NCI-H226 (cell line): ENCODE data around the gene FAM227B.

Source experiments
- DNase-seq: peaks from one replicate; pipeline ENCODE4 v3.0.0-alpha.2; 2015

Gene FAM227B

DNA sequence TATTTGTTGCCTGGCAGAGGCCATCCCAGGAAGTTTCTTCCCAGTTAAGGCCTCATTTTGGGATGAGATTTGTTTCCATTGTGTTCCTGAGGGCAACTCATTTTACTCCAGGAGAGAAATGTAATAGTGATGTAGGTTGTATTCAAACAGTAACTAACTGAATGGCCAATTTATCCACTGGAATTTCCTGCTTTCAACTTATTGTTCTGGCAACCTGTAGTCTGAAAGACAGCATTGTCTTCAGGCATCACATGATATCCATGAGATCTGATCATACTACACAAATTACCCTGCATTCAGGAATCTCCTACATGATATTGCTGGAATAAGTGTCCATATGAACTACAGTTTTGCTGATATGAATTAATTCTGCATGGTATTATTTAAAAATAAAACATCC is 277.1 kb downstream of the FAM227B start:
- DNase-seq: no peak

DNA sequence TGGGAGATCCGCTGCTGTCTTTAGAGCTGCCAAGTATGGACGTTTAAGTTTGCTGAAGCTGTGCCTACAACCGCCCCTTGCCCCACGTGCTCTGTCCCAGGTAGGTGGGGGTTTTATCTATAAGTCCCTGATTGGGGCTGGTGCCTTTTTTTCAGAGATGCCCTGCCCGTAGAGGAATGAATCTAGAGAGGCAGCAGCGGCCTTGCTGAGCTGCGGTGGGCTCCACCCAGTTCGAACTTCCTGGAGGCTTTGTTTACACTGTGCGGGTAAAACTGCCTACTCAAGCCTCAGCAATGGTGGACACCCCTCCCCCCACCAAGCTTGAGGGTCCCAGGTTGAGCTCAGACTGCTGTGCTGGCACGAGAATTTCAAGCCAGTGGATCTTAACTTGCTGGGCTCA is 281.0 kb downstream of the FAM227B start:
- DNase-seq: no peak

DNA sequence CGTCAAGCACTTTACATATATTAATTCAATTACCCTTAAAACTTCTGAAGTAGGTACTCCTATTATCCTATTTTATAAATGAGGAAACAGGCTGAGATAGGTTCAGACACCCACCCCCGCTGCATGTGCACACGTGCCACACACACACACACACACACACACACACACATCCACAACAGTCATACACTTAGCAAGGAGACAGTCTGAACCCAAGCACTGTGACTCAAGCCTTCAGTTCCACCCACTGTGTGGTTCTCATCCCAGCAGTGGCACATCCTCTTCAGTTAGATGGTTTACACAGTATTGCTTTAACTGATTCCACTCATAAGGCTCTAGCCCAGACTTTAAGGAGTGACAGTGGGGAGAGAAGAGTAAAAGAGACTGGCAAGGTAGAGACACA is 288.7 kb downstream of the FAM227B start:
- DNase-seq: no peak

DNA sequence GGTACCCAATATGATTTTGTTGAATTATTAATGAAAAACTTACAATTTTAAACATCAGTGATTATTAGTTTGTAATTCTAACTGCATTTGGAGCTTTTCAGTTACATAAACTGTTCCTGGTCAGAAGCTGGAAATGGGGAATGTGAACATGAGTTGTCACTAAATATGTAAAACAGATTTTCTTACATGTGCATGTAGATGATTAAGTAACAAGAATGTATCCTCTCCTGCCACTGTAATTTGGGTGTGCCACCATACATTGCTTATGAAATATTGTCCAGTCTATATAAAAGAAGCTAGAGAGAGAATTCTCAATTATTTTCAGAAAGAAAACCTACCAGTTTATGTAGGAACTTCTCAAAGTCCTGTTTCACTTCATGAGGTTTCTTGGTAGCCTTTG is 289.2 kb downstream of the FAM227B start:
- DNase-seq: no peak

DNA sequence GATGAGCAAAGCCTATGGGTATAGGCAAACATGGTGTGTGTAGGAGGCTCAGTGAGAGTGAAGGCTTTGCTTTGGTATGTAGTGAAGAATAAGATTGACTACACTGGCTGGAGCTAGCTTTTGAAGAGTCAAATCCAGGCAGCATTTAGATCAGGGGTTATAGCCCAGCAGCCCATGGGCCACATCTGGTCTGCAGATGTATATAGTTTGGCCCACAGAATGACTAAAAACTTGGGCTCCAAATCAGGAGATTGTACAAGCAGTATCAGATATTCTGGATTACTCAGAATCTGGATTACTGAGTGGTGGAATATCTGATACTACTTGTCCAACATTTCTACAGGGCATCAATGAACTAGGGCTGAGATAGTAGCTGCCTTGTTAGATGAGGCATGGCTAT is 290.5 kb downstream of the FAM227B start:
- no peak for DNase-seq

DNA sequence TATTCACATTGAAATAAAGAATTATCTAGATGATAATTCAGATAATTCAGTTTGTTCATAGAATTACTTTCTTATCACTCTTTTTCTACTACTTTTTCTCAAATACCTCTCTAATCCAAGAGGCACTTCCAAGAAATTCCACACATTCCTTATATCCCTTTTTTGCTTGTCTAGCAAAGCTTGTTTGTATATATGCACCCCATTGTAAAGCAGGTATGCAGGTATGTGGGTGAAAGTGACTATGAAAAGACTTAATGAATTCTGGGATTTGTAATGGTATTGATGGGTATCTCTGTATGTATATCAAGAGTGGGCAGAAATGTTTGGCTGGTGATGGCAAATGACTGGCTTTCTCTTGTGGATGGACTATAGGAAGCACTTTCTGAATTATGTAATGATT is 291.7 kb downstream of the FAM227B start:
- DNase-seq: no peak

DNA sequence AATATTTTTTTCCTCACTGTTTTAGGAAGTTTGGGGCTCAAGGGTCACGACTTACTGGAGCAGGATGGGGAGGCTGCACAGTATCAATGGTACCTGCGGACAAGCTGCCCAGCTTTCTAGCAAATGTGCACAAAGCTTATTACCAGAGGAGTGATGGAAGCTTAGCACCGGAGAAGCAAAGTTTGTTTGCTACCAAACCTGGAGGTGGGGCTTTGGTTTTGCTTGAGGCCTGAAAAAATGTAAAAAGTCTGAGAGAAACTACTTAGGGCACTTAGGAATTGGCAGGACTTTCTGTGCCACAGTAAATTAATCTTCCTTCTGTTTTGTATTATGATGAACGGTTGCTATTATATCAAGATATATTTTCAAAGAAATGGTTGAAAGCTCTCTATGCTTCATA is 292.7 kb downstream of the FAM227B start:
- no peak for DNase-seq

DNA sequence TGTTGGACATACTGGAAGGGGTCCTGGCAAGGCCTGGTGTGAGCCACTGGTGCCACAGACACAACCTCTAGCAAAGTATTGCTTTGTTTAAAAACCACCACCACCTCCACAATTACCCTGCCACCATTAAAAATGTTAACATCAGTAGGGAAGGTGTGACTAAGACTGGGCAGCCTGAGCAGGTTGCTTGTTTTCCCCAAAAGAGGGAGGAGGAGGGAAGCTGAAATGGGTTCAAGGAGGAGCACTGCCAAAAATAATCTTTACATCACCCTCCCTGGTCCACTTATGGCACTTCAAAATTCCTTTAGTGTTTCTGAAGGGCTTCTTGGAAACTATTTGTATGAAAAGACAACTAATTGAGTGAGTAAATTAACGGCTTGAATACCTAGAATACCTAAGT is 297.4 kb downstream of the FAM227B start:
- DNase-seq: no peak

DNA sequence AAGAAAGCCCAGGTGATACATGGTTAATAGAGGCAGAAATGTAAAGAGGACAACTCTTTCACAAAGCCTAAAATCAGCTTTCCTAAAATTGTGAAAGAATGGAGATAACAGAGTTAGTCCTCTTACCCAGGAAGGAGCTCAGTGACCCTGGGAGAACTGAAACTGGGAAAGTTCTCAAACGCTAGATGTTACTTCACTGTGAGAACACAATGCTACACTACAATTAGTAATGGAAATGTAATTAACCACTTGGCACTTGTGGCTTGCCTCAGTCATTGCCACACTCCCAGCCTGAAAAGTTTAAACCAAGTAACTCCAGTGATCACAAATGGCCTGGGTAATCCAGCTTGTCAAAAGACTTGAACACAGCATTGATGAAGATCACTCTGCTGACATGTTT is 300.3 kb downstream of the FAM227B start:
- no peak for DNase-seq

DNA sequence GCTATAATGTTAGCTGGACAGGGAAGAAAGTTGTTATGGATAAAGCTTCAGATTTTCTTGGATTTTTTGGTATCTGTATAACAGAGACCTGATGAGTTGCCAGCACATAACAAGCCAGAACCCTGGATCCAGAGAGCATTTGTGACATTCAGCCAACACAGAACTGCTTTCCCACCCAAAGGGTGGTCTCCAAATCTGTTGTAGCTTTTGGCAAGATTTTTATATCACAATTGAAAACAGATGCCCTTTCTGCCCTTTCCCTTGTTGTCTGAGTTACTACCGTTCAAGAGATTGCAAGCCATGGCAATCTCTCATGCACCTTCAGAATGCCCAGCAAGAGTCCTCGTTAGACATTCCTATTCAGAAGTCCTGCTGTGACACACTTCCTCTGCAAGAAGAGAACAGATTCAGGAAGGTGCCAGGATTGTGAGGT is 305.2 kb downstream of the FAM227B start:
- no peak for DNase-seq

DNA sequence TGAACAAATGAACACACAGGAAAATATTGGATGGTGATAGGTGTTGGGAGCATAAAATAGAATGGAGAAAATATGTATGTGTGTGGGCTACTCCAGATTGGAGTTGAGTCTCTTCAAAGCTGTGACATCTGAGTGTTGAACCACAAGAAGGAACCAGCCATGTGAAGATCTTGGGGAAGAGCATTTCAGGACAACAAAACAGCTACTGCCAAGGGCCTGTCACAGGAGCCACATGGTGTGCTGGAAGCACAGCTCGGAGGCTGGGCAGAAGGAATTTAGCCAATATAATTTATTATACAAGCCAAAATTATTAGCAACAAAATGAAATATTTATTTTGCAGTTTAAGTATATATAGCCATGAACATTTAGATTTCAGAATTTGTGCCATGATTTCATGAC is 305.9 kb downstream of the FAM227B start:
- no peak for DNase-seq

DNA sequence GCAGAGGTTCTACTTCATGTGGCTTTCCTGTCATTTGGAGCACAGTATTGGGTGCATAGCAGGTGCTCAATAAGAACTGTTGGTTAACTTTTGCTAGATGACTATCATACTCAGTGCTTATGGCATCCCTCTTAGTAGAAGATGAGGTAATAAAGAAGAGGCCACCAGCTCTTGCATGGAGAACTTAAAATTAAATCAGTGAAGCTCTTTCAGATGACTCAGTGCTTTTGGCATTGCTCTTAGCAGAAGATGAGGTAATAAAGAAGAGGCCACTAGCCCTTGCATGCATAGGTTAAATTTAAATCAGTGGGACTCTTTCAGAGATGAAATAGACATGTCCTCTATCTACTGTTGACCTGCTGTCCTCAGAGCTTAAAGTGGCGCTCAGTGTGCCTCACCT is 307.0 kb downstream of the FAM227B start:
- peak; percentile 70 for DNase-seq

DNA sequence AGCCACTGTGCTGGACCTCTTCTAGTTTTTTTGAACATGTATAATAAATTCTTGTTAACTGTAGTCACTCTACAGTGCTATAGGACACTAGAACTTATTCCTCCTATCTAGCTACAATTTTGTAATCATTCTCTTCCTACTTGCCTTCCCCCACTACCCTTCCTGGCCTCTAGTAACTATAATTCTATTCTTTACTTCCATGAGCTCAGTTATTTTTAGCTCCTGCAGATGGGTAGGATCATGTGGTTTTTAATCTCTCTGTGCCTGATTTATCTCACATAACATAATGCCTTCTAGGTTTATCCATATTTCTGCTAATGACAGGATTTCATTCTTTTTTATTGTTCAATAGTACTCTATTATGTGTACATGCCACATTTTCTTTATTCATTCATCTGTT is 310.7 kb downstream of the FAM227B start:
- DNase-seq: no peak

DNA sequence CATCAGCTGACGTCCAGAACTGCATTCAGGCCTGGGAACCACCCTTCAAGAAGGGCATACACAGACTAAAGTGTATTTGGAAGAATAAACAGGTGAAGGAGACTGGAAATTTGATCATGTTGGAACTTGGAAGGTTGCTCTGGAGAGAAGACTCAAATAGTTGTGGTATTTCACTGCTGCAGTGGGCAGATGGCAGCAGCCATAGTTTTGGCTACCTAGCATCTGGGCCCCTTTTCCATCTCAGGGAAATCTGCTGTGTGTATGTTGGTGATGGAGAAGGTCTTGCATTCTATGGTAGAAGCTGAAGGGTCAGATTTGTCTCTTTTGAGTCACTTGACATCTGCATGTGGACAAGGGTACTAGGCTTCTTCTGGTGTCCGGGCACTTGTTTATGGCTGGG is 311.9 kb downstream of the FAM227B start:
- DNase-seq: no peak

DNA sequence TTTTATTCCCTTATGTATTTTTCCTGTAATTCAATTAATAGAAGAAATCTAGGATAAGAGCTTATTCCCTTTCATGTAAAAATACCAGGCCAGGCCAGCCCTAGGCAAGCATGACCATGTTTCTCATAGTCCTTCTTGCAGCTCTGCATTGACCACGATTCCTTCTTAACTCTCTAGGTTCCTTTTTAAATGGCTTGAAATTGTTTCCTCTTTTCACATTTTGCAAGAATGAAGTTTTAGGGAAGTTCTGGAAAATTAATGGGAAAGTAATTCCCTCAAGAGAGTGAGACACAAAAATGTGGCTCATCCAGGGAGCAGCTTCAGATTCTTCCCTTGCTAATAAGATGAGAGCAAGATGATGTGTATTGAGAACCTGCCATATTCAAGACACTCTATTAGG is 314.1 kb downstream of the FAM227B start:
- no peak for DNase-seq

DNA sequence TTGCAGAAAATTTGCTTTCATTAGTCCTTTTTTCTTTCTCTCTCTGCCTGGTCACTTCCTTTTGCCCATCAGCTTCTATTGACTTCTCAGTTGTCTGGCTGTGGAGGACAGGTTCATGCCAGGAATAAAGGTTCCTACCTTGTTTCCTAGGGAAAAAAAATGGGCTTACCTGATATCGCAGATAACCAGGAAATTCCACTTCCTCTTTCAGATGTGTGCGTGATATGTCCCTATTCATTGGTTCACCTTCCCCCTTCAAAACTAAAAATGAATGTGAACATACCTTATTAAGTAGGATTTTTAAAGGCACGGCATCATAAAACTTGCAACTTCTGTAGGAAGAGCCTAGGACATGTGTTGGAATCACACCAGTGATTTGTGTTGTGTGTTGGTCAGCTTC is 317.6 kb downstream of the FAM227B start:
- no peak for DNase-seq

DNA sequence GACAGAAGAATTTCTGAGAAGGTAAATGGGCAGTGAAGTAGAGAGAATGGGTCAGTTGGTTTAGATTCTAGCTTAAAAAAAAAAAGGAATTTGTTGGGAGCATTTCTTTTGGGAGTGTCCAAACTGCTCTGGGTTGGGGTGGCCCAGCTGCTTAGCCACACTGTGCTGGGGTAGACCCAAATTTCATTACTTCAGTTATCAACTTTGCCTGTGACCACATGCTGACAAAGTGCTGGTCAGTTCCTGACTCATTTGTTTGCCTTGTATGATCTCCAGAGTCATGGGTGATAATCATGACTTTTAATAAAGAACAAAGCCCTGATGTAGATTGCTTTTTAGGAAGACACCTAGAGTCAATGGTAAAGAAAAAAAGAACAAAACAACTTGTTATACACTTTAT is 319.1 kb downstream of the FAM227B start:
- DNase-seq: peak; percentile 26

DNA sequence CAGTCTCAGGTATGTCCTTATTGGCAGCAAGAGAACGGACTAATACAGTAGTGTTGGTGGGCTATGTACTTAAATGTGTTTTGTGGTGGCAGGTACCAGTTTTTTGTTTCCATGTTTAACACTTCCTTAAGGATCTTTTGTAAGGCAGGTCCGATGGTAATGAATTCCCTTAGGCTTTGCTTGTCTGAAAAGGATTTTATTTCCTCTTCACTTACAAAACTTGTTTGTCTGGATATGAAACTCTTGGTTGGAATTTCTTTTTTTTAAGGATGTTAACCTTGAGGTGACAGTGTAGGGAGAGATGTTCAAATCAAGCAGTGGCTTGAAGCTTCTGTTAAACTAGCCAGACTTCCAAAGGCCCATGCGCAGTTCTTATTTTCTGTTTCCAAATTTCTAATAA is 319.8 kb downstream of the FAM227B start:
- DNase-seq: no peak

DNA sequence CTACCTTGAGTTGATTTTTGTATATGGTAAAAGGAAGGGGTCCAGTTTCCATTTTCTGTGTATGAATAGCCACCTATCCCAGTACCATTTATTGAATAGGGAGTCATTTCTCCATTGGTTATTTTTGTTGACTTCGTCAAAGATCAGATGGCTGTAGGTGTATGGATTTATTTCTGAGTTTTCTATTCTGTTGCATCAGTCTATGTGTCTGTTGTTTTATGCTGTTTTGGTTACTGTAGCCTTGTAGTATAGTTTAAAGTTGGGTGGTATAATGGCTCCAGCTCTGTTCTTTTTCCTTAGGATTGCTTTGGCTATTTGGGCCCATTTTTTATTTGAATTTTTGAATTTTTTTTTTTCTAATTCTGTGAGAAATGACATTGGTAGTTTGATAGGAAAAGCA is 323.0 kb downstream of the FAM227B start:
- no peak for DNase-seq

DNA sequence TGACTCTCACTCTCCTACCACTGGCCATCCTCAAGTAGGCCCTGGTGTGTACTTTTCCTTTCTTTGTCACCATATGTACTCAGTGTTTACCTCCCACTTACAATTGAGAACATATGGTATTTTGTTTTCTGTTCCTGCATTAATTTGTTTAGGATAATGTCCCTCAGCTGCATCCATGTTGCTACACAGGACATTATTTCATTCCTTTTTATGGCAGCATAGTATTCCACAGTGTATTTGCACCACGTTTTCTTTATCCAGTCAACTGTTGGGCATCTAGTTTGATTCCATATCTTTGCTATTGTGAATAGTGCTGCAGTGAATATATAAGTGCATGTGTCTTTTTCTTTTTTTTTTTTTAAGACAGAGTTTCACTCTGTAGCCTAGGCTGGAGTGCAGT is 324.4 kb downstream of the FAM227B start:
- no peak for DNase-seq

DNA sequence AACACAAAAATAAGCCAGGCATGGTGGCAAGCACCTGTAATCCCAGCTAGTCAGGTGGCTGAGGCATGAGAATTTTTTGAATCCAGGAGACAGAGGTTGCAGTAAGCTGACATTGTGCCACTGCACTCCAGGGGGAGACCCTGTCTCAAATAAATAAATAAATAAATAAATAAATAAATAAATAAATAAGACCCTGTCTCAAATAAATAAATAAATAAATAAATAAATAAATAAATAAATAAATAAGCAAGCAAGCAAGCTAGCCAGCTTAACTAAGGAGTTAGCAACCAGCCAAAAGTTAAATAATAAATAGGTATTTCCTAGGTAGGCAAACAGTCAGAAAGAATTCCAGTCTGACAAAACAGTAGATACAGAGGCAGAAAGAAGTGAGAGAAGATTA is 326.7 kb downstream of the FAM227B start:
- DNase-seq: no peak

DNA sequence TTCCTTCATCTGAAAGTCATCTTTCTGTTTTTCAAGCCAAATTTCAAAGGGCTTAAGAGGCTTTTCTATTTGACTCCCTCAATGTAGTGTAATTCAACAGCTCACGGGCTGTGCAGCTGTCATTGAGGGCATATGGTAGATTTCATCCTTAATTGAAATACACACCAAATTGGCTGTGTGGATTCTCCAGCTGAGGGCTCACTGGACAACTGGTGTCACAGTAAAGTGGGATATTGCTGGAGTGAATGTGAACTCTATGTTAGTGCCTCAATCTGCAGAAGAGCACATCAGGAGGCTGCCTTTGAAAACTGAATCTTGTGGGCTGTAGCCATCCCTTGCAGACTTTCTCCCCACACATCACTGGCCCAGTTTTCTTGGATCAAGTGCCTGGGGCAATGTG is 330.4 kb downstream of the FAM227B start:
- no peak for DNase-seq

DNA sequence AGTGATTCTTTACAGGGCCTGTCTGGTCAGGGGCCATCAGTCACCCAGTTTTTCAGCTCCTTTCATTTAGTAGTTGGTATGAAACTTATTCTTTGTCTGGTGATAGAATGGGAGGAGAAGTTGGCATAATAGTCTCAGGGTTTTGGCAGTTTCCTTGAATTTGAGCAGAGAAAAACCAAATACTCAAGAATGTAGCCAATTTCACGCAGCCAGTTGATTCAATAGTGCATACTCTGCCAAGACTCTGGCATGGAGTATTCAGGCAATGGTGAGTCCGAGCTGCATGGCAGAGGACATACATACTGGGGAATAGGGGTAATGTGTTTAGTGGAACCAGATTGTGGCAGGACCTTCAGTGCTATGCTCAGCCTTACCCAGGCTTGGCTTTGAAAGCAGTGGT is 332.2 kb downstream of the FAM227B start:
- DNase-seq: no peak

DNA sequence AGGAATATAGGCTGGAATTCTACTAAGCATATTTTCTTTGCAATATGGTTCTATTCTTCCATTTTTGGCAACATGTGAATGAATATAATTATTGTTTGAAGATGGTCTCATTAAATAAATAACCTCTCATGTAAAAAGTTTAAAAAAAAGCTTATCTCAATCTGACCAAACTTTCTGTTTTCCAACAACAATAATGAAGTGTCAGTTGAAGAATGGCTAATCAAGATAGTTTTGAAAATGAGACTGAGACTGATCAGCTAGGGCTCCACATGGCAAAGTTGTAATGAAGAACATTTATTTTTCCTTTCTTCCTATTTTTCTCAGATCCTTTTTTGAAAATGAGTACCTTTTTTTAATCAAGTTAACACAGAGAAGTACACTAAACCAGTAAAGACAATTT is 333.1 kb downstream of the FAM227B start:
- no peak for DNase-seq

DNA sequence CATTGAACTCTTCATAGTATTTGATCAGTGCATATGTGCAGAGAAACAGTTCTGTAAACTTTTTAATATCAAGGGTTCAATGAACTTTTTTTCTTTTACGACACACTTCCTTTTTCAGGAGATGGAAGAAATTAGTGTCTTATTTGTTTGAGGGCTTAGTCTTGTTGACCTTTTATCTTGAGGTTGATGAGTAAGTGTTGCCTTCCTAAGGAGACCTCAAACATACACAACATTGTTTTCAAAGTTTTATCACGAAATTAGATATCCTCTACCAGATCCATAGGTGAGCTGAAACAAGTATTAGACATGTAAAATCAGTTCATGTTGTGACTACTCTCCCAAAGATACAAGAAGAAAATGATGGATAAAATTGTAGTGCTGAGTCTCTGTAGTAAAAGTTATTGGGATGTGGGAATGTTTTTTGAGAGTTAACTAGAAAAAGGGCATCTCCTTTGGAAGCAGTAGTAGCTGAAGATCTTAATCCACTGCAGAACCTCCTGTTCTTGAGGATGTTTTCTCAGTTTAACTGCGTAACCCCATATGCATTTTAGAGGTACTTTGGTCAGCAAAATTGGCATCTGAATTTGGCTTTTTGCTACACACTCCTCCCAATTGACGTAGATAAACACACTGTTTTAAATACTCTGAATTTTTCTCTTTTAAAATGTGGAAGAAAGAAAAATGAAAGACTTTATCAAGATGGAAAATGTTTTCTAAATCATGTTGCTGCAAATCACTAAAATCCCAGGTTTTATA is 333.8 kb downstream of the FAM227B start:
- no peak for DNase-seq

DNA sequence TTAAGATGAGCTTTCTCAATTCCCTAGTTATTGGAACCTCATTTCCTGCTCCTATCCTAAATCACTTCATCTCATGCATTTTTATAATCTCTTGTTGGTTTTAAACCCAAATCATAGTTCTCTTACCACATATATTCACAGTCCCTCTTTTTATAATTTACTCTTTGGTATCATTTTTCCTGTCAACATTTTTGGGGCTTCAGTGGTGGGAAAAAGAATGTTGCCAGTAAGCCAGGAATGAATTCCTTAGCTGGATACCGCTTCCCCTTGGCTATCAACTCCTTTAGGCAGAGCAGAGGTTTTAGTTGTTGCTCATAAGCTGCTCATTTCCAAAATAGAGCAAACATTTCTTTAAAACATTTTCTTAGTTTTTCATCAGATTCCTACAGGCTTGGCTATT is 338.3 kb downstream of the FAM227B start:
- DNase-seq: peak; percentile 43
